ENCODE results near the gene INPP4B. TPM values are rescaled to one million over a fixed set of nuclear protein-coding genes. Genes with fewer than 3 reads are reported as not detected.

Gene INPP4B
- total and polyA plus RNA-seq, 7 donors = 4.2 to 27.3 (median 17.2) TPM

- intact Hi-C loops (cut with DNase I) = no loop called here
- Histone ChIP-seq H3K36me3 (no peaks in the 10 kb centered on the region), H3K9me3 (no peaks in the 10 kb centered on the region), H3K4me3 (no peak overlapping the region), H3K27me3 (no peaks in the 10 kb centered on the region), H3K4me1 (peaks cover 0 to 12% (median 4%) of the 10 kb centered on the region in 4 donors), H3K27ac (no peak overlapping the region)
- TF ChIP-seq EP300 (IDR thresholded peaks at IDR 0.05) (no peak), POLR2A (IDR thresholded peaks at IDR 0.05) (no peak)
- DNase-seq = no peak
- 62 to 82% methylated on average over 4 of the region's 4 CpGs for WGBS, 2 donors
These were observed 288.8 kb downstream of the INPP4B start for GRCh38 chr4:142557239-142557801.

GRCh38 chr4:142556570-142557238, 289.4 kb downstream of the INPP4B start:
- DNase-seq = no peak
- H3K27me3 ChIP-seq = no peaks in the 10 kb centered on the region
- intact Hi-C loops (cut with DNase I) = no loop called here
- WGBS, 2 donors = 92 to 97% methylated on average over 9 of the region's 9 CpGs
- no peaks in the 10 kb centered on the region for H3K9me3 ChIP-seq
- H3K4me1 ChIP-seq = peaks cover 0 to 12% (median 4%) of the 10 kb centered on the region in 4 donors
- H3K36me3 ChIP-seq = no peaks in the 10 kb centered on the region
- H3K27ac ChIP-seq = no peak overlapping the region
- no peak overlapping the region for H3K4me3 ChIP-seq
- TF ChIP-seq EP300 (IDR thresholded peaks at IDR 0.05) = no peak
- TF ChIP-seq CTCF (IDR thresholded peaks at IDR 0.05) = no peak
- no peak for TF ChIP-seq POLR2A (IDR thresholded peaks at IDR 0.05)
- no peak for TF ChIP-seq POLR2AphosphoS5 (IDR thresholded peaks at IDR 0.05)

- Histone ChIP-seq H3K36me3 (no peaks in the 10 kb centered on the region), H3K27ac (no peak overlapping the region), H3K4me1 (peaks cover 0 to 12% (median 4%) of the 10 kb centered on the region in 4 donors), H3K9me3 (no peaks in the 10 kb centered on the region), H3K27me3 (no peaks in the 10 kb centered on the region), H3K4me3 (no peak overlapping the region)
- no peak for DNase-seq
- intact Hi-C loops (cut with DNase I) = no loop called here
- TF ChIP-seq POLR2AphosphoS5 (IDR thresholded peaks at IDR 0.05) (no peak), EP300 (IDR thresholded peaks at IDR 0.05) (no peak), POLR2A (IDR thresholded peaks at IDR 0.05) (no peak), CTCF (IDR thresholded peaks at IDR 0.05) (no peak)
- WGBS, 2 donors = 72 to 75% methylated on average over 1 of the region's 1 CpG
These were observed 290.1 kb downstream of the INPP4B start for GRCh38 chr4:142556048-142556447.

- intact Hi-C loops (cut with DNase I) = no loop called here
These were observed 291.7 kb downstream of the INPP4B start for GRCh38 chr4:142554412-142554811.

More at GRCh38 chr4:142554412-142554811, 291.7 kb downstream of the INPP4B start:
- no peaks in the 10 kb centered on the region for H3K36me3 ChIP-seq
- TF ChIP-seq POLR2AphosphoS5 (IDR thresholded peaks at IDR 0.05) (no peak), POLR2A (IDR thresholded peaks at IDR 0.05) (no peak), CTCF (IDR thresholded peaks at IDR 0.05) (no peak), EP300 (IDR thresholded peaks at IDR 0.05) (no peak)
- 96 to 98% methylated on average over 1 of the region's 1 CpG for WGBS, 2 donors
- H3K27me3 ChIP-seq = no peaks in the 10 kb centered on the region
- no peak for DNase-seq
- H3K4me3 ChIP-seq = no peak overlapping the region
- H3K9me3 ChIP-seq = no peaks in the 10 kb centered on the region
- peaks cover 0 to 12% (median 4%) of the 10 kb centered on the region in 4 donors for H3K4me1 ChIP-seq
- no peak overlapping the region for H3K27ac ChIP-seq
